Fibroblast of mammary gland (primary cell): ENCODE data around the gene EDA.
A peak's percentile ranks its signal among the peaks of the same experiment; 100 is the strongest.

ENCODE experiments used
- DNase-seq: peaks from one replicate; pipeline ENCODE4 v3.0.0-alpha.2; 2010; ENCODE audit warnings: low read depth
- H3K4me3 ChIP-seq: 2 replicates; pipeline ENCODE4 v1.5.1; 2011; ENCODE audit warnings: low read depth, mild to moderate bottlenecking, low read length, moderate library complexity; ENCODE audit not compliant: control insufficient read depth
- TF ChIP-seq, protein P1 (sequence below): conservative IDR thresholded peaks from 2 replicates; pipeline ENCODE4 v1.5.1; 2011; ENCODE audit warnings: low read depth, low read length, inconsistent platforms; ENCODE audit not compliant: control insufficient read depth, insufficient read depth

Gene EDA

DNA sequence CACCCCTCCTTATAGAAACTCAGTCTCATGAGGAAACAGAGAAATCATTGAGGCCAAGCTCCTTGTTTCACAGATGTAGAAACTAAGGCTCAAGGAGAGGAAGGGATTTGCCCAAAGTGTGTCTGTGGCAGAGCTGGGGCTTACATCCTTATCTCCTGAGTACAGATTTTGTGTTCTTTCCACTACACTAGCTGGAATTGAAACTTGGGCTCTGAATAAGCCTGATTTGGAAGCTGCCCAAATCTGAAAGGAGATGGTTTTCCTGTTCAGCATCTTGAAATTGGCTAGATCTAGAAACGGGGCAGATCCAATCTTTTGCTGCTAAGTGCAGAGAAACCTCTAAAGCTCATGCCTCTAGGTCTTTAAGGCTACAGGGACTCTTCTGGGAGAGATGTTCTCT lies 409.6 kb downstream of the EDA start:
- no peak overlapping the region for H3K4me3 ChIP-seq
- TF ChIP-seq, protein P1, sequence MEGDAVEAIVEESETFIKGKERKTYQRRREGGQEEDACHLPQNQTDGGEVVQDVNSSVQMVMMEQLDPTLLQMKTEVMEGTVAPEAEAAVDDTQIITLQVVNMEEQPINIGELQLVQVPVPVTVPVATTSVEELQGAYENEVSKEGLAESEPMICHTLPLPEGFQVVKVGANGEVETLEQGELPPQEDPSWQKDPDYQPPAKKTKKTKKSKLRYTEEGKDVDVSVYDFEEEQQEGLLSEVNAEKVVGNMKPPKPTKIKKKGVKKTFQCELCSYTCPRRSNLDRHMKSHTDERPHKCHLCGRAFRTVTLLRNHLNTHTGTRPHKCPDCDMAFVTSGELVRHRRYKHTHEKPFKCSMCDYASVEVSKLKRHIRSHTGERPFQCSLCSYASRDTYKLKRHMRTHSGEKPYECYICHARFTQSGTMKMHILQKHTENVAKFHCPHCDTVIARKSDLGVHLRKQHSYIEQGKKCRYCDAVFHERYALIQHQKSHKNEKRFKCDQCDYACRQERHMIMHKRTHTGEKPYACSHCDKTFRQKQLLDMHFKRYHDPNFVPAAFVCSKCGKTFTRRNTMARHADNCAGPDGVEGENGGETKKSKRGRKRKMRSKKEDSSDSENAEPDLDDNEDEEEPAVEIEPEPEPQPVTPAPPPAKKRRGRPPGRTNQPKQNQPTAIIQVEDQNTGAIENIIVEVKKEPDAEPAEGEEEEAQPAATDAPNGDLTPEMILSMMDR = no peak
- DNase-seq = peak; percentile 27

GRCh38 chrX:70026112-70026850 lies 410.4 kb downstream of the EDA start:
- H3K4me3 ChIP-seq = no peak overlapping the region
- DNase-seq = peak; percentile 29
- TF ChIP-seq, protein P1 = no peak

DNA sequence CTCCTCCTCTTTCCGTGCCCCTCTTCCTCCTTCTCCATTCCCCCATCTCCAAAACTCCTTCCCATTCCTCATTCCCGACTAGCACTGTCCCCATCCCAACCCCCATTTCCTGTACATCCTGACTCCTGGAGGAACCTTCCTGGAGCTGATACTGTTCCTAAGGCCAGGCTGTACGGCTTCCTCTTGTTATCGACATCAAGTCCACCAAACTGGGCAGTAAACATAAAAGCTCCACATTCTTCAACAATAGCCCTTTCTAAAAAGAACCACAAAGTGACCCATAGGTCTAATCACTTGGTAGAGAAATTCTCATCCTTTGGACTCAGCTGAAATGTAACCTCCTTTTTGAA lies 410.9 kb downstream of the EDA start:
- H3K4me3 ChIP-seq = no peak overlapping the region
- no peak for DNase-seq
- TF ChIP-seq, protein P1 = no peak

DNA sequence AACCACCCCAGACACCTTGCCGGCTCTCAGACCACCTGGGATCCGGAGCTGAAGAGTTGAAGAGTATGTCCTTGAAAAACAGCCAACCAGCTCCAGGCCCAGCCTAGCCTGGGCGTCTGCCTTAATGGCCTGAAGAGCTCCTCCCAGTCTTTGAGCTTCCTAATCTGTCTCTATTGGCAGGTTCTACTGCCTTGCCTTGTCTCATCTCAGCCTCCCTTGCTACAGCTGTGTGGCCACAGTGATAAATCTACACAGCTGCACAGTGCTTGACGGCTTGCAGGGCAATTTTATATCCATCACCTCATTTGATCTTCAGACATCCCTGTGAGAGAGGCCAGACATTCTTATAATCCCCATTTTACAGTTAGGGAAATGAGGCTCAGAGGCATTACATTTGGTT lies 413.9 kb downstream of the EDA start:
- H3K4me3 ChIP-seq = no peak overlapping the region
- TF ChIP-seq, protein P1 = no peak
- no peak for DNase-seq

GRCh38 chrX:70030301-70030767 lies 414.4 kb downstream of the EDA start:
- no peak overlapping the region for H3K4me3 ChIP-seq
- TF ChIP-seq, protein P1 = peak; percentile 80
- peak; percentile 69 for DNase-seq

GRCh38 chrX:70032792-70033191 lies 416.9 kb downstream of the EDA start:
- H3K4me3 ChIP-seq = no peak overlapping the region
- no peak for DNase-seq
- TF ChIP-seq, protein P1 = no peak
